ENCODE measurements around the gene MAP3K4.

The MAP3K4 gene

GRCh38 chr6:160991406-160992060 is at the start of gene MAP3K4:
Gene MAP3K4 (plus strand): TSS chr6:160991769. CDS start chr6:160991932, 163 bp downstream.
- DNase-seq (ENCODE audit: low read depth in 2 of 2, low spot score in 1 of 2) = peak; percentile 36 to 64

GRCh38 chr6:160943997-160944396 is 47.6 kb upstream of the MAP3K4 start:
- no peak for DNase-seq (ENCODE audit: low read depth in 2 of 2, low spot score in 1 of 2)

- DNase-seq (ENCODE audit: low read depth in 2 of 2, low spot score in 1 of 2) = no peak
These were observed 45.9 kb upstream of the MAP3K4 start for GRCh38 chr6:160945516-160946177.

- no peak for DNase-seq (ENCODE audit: low read depth in 2 of 2, low spot score in 1 of 2)
These were observed 42.0 kb upstream of the MAP3K4 start for GRCh38 chr6:160949531-160949930.

GRCh38 chr6:160950507-160950906 is 41.1 kb upstream of the MAP3K4 start:
- DNase-seq (ENCODE audit: low read depth in 2 of 2, low spot score in 1 of 2) = no peak

- DNase-seq (ENCODE audit: low read depth in 2 of 2, low spot score in 1 of 2) = no peak
These were observed 40.2 kb upstream of the MAP3K4 start for GRCh38 chr6:160951187-160952030.

GRCh38 chr6:160952633-160953281 is 38.8 kb upstream of the MAP3K4 start:
- no peak for DNase-seq (ENCODE audit: low read depth in 2 of 2, low spot score in 1 of 2)

- DNase-seq (ENCODE audit: low read depth in 2 of 2, low spot score in 1 of 2) = no peak
These were observed 35.9 kb upstream of the MAP3K4 start for GRCh38 chr6:160955508-160956295.

- no peak for DNase-seq (ENCODE audit: low read depth in 2 of 2, low spot score in 1 of 2)
These were observed 35.1 kb upstream of the MAP3K4 start for GRCh38 chr6:160956300-160957035.

- no peak for DNase-seq (ENCODE audit: low read depth in 2 of 2, low spot score in 1 of 2)
These were observed 31.7 kb upstream of the MAP3K4 start for GRCh38 chr6:160959726-160960435.

- DNase-seq (ENCODE audit: low read depth in 2 of 2, low spot score in 1 of 2) = no peak
These were observed 30.7 kb upstream of the MAP3K4 start for GRCh38 chr6:160960839-160961238.

- DNase-seq (ENCODE audit: low read depth in 2 of 2, low spot score in 1 of 2) = no peak
These were observed 28.5 kb upstream of the MAP3K4 start for GRCh38 chr6:160962835-160963623.

- DNase-seq (ENCODE audit: low read depth in 2 of 2, low spot score in 1 of 2) = no peak
These were observed 27.9 kb upstream of the MAP3K4 start for GRCh38 chr6:160963651-160964050.

- DNase-seq (ENCODE audit: low read depth in 2 of 2, low spot score in 1 of 2) = no peak
These were observed 25.7 kb upstream of the MAP3K4 start for GRCh38 chr6:160965893-160966292.

GRCh38 chr6:160966493-160967229 is 24.9 kb upstream of the MAP3K4 start:
- DNase-seq (ENCODE audit: low read depth in 2 of 2, low spot score in 1 of 2) = no peak

- DNase-seq (ENCODE audit: low read depth in 2 of 2, low spot score in 1 of 2) = no peak
These were observed 24.2 kb upstream of the MAP3K4 start for GRCh38 chr6:160967351-160967750.

- no peak for DNase-seq (ENCODE audit: low read depth in 2 of 2, low spot score in 1 of 2)
These were observed 23.7 kb upstream of the MAP3K4 start for GRCh38 chr6:160967833-160968232.

- no peak for DNase-seq (ENCODE audit: low read depth in 2 of 2, low spot score in 1 of 2)
These were observed 20.4 kb upstream of the MAP3K4 start for GRCh38 chr6:160971171-160971570.

All from stimulated activated CD8-positive, alpha-beta memory T cell treated with anti-CD3 and anti-CD28 coated beads, Interleukin-4, amount 100 ng/mL, for 4 hours (primary cell).